Activated T-cell treated with anti-CD3 and anti-CD28 coated beads, Interleukin-2, amount 50 U/mL, for 24 hours (primary cell): ENCODE data around the gene MAN1A1.

Source experiments
- DNase-seq: peaks from one replicate; pipeline ENCODE4 v3.0.0-alpha.2; 2020
- H3K27ac Mint-ChIP-seq: 2 replicates; pipeline ENCODE4 v1.8.0; 2020; ENCODE audit warnings: mild to moderate bottlenecking, mixed read lengths
- H3K27me3 Mint-ChIP-seq: 2 replicates; pipeline ENCODE4 v1.8.0; 2020; ENCODE audit warnings: mixed read lengths
- H3K36me3 Mint-ChIP-seq: 2 replicates; pipeline ENCODE4 v1.8.0; 2020; ENCODE audit warnings: low read depth, mixed read lengths
- H3K4me1 Mint-ChIP-seq: 2 replicates; pipeline ENCODE4 v1.8.0; 2020; ENCODE audit warnings: low read depth, mixed read lengths
- H3K4me3 Mint-ChIP-seq: 2 replicates; pipeline ENCODE4 v1.8.0; 2020; ENCODE audit warnings: mild to moderate bottlenecking, moderate library complexity, mixed read lengths
- H3K9me3 Mint-ChIP-seq: 2 replicates; pipeline ENCODE4 v1.8.0; 2020; ENCODE audit warnings: mixed read lengths

The MAN1A1 gene

DNA sequence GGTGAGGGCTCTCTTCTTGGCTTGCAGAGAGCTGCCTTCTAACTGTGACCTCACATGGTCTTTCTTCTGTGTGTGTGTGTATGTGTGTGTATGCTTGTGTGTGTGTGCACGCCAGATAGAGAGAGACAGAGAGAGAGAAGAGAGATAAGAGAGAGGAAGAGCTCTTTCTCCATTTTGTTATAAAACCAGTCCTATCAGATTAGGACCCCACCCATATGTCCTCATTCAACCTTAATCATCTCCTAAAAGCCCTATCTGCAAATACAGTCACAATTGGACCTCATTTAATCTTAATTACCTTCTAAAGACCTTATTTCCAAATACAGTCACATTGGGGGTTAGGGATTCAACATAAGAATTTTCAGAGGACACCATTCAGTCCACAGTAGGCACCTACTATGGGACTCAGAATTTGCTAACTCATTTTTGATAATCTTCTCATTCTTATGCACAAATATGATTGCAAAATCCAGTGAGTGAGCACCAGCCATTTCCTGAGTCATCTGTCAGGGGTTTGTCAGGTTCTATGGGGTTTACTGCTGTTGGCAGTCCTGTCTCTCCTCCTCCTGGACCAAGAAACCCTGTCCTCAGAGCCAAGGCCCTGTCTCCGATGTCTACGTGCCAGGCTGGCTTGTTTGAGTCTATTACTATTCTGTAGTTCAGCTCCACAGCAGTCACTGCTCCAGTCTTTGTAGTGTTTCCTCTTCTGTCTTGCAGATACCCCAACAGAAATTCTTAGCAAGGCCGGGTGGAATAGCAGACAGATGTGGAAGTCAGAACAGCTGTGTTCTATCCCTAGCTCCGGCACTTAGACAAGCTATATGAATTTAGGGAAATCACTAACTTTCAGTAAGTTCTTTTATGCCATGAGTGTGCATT, 212.1 kb downstream of the MAN1A1 start:
- Mint-ChIP-seq H3K27me3 (no peaks in the 10 kb centered on the region), H3K4me3 (no peak overlapping the region)
- DNase-seq: no peak

GRCh38 chr6:119134752-119135151, 214.8 kb downstream of the MAN1A1 start:
- Mint-ChIP-seq H3K27ac (no peak overlapping the region), H3K27me3 (no peaks in the 10 kb centered on the region), H3K4me3 (no peak overlapping the region)

More for the DNA sequence above, 212.1 kb downstream of the MAN1A1 start:
- Mint-ChIP-seq H3K9me3 (no peaks in the 10 kb centered on the region), H3K4me1 (peaks cover 7% of the 10 kb centered on the region), H3K36me3 (no peaks in the 10 kb centered on the region), H3K27ac (no peak overlapping the region)

DNA sequence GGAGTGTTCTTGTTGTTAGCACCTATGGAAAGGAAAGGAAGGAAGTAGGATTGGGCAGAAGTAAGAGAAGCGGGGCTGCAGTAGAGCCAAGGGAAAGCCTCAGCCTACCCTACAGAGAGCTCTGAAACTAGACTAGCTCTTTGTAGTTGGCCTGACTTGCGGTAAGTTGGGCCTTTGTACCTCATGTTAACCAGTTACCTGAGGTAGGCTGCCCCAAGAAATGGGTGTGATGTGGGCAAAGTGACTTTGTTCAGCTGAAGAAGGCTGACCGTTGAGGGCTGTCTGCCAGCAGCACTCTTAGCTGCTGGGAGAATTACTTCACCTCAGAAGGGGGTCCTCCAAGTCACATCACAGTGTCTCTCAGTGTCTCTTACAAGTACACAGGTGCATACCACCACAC, 216.2 kb downstream of the MAN1A1 start:
- no peak overlapping the region for H3K4me3 Mint-ChIP-seq
- H3K36me3 Mint-ChIP-seq: no peaks in the 10 kb centered on the region
- no peak for DNase-seq
- peaks cover 2% of the 10 kb centered on the region for H3K4me1 Mint-ChIP-seq
- no peak overlapping the region for H3K27ac Mint-ChIP-seq
- no peaks in the 10 kb centered on the region for H3K27me3 Mint-ChIP-seq
- no peaks in the 10 kb centered on the region for H3K9me3 Mint-ChIP-seq

More at GRCh38 chr6:119134752-119135151, 214.8 kb downstream of the MAN1A1 start:
- H3K9me3 Mint-ChIP-seq: no peaks in the 10 kb centered on the region
- H3K36me3 Mint-ChIP-seq: no peaks in the 10 kb centered on the region
- H3K4me1 Mint-ChIP-seq: peaks cover 7% of the 10 kb centered on the region
- DNase-seq: no peak

DNA sequence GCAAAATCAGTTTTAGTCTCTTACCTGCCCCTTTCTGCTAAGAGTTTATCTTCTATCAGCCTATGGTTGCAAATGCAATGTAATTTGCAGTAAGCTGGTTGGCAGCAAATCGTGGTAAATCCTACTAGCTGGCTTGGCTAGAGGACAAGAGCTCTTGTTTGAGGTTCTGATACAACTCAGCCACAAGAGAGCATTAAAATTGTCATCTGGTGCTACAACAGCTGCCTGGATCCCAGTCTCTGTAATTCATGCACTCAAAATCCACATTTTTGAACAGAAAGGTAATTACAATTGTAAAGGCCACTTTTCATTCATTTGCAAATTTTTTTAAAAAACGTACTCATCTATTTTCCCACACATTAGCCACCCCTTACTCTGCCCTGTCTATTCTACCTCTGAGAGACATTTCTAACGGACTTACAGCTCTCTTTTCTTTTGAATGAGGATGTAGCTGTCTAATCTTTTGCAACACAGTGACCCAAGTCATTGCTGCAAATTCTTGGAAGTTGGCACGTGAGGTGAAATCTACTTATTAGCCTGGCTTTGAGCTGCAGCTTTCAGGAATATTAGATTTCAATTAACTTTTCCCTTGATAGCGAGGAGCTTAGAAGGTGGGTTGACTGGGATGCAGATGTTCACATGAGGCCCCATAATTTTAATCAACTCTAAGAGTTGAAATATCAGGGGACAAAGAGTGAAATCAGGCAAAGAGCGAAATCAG, 217.1 kb downstream of the MAN1A1 start:
- no peak for DNase-seq
- H3K36me3 Mint-ChIP-seq: no peaks in the 10 kb centered on the region
- H3K27ac Mint-ChIP-seq: no peak overlapping the region
- no peaks in the 10 kb centered on the region for H3K27me3 Mint-ChIP-seq
- H3K4me3 Mint-ChIP-seq: no peak overlapping the region
- H3K4me1 Mint-ChIP-seq: peaks cover 2% of the 10 kb centered on the region
- H3K9me3 Mint-ChIP-seq: no peaks in the 10 kb centered on the region

DNA sequence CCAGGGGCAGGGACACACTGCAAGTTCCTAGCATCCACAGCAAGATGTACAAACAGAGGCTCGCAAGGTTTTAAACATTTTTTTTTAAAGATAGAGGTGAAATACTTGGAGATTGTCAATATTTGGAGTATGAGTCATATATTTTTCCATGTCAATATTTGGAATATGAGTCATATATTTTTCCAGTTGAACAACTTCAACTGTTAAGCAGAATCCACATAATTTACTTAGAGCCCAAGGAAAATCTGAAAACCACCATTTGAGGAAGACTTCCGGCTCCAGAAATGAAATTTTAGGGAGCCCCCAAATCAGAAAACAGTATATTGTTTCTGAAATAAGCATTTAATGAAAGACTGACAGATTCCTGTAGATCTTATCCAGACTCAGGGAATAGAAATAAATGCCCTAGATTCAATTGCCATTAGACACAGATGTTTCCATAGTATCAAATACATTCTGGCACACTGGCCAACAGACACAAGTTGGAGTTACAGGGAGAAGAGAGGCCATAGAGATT, 219.5 kb downstream of the MAN1A1 start:
- Mint-ChIP-seq H3K4me1 (peaks cover 2% of the 10 kb centered on the region), H3K4me3 (no peak overlapping the region), H3K27ac (no peak overlapping the region), H3K36me3 (no peaks in the 10 kb centered on the region), H3K9me3 (no peaks in the 10 kb centered on the region), H3K27me3 (no peaks in the 10 kb centered on the region)
- DNase-seq: no peak

DNA sequence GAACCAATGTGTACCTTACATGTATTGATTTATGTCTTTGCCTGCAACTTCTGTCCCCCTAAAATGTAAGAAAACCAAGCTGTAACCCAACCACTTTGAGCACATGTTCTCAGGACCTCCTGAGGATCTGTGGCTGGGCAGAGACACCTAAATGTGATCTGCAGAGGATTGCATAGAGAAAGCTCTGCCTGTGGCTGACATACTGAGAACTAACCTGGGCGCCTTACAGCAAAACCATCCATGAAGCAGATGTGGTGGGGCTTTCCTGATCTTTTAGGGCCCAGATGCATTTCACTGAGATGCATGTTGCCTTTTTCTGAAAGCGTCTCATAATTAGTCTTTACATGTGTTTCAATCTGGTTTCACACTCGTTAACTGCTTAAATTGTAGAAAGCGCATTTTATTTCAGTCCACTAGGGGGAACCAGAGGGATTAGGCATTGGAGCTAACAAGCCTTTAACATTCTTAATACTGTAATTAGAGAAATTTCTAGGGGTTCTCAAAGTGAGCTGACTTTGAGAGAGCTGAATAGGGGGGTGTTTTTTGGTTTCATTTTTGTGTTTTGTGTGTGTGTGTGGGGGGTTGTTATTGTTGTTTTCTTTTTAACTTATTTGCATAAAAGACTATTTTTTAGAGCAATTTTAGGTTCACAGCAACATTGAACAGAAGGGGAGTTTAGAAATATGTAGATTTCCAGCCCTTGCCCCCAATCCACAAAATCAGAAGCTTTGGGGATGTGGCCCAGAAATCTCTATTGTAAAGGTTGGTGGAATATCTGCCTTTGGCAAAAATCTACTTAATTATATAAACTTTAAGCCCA, 220.2 kb downstream of the MAN1A1 start:
- no peak overlapping the region for H3K4me3 Mint-ChIP-seq
- no peaks in the 10 kb centered on the region for H3K27me3 Mint-ChIP-seq
- H3K36me3 Mint-ChIP-seq: no peaks in the 10 kb centered on the region
- no peak for DNase-seq
- H3K4me1 Mint-ChIP-seq: peaks cover 2% of the 10 kb centered on the region
- no peak overlapping the region for H3K27ac Mint-ChIP-seq
- no peaks in the 10 kb centered on the region for H3K9me3 Mint-ChIP-seq

DNA sequence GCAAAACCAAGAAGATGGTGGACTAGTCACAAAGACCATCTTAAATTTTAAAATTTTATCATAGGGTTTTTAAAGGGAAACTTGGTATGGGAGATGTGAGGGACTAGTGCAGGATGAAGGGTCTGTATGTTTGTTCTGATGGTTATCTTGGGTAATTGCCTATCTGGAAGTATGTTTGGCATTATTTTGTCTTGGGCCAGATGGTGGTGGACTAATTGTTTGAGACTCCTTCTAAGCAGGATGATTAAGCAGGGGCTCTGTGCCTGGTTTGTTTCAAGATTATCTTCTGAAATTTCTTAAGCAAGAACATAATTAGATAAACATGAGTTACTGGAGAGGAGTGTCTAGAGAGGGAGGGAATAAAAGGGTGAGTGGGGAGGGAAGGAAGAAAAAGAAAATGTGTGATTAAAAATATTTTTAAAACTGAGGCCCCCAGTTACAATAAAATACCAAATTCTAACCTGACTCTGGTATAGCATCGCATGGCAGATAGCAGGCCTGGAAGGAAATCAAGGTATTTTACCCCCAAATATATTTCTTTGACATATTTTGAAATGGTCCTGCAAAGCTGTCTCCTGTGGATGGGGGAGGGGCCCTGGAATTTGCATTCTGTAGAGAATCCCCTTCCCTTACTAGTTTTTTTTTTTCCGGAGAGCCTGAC, 221.2 kb downstream of the MAN1A1 start:
- no peak overlapping the region for H3K27ac Mint-ChIP-seq

GRCh38 chr6:119127627-119128026, 221.9 kb downstream of the MAN1A1 start:
- H3K27me3 Mint-ChIP-seq: no peaks in the 10 kb centered on the region
- no peaks in the 10 kb centered on the region for H3K9me3 Mint-ChIP-seq
- H3K27ac Mint-ChIP-seq: no peak overlapping the region
- no peaks in the 10 kb centered on the region for H3K36me3 Mint-ChIP-seq
- peaks cover 2% of the 10 kb centered on the region for H3K4me1 Mint-ChIP-seq
- no peak for DNase-seq
- no peak overlapping the region for H3K4me3 Mint-ChIP-seq

More for the DNA sequence above, 221.2 kb downstream of the MAN1A1 start:
- Mint-ChIP-seq H3K9me3 (no peaks in the 10 kb centered on the region), H3K27me3 (no peaks in the 10 kb centered on the region), H3K4me1 (peaks cover 2% of the 10 kb centered on the region), H3K4me3 (no peak overlapping the region), H3K36me3 (no peaks in the 10 kb centered on the region)
- DNase-seq: no peak
